Ishikawa (cell line): ENCODE data around the gene MTHFD1L.

Source experiments
- EGR1 ChIP-seq: IDR thresholded peaks from 2 replicates; pipeline ENCODE4 v1.6.1; 2012
- EP300 ChIP-seq: IDR thresholded peaks from 2 replicates; pipeline ENCODE4 v1.6.1; 2012; ENCODE audit warnings: borderline replicate concordance
- REST ChIP-seq: IDR thresholded peaks from 2 replicates; pipeline ENCODE4 v1.6.1; 2012; ENCODE audit warnings: low read depth, mild to moderate bottlenecking

- TF ChIP-seq EGR1 (no peak), REST (no peak), EP300 (no peak)
Observed at GRCh38 chr6:150846641-150847040, 18.9 kb upstream of the MTHFD1L start.
